Measurements from ENCODE around the gene CLSTN1. TPM values are rescaled to one million over a fixed set of nuclear protein-coding genes. Genes with fewer than 3 reads are reported as not detected.
"Not testable (repeated sequence)": the region's sequence is repeated elsewhere in the genome, so short reads cannot be mapped to it uniquely, and the experiment has no call there.

Gene CLSTN1
- total RNA-seq, 1 donor from 2014 or later = 126 TPM

DNA sequence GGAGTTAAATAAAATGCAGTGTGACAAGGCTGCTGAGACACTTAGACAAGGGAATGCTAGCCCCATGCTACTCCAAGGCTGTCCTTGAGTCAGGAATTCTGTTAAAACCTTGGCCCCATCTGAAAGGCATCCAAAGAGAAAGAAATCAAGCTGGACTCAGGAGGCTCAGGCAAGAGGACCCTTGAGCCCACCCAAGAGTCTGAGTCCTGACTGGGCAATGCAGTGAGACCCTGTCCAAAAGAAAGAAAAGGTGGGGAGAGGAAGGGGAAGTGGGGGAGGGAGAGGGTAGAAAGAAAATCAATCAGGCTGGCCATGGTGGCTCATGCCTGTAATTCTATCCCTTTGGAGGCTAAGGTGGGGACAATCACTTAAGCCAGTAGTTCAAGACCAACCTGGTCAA lies 26.7 kb downstream of the CLSTN1 start:
- Mint-ChIP-seq H3K27me3 (ENCODE audit: low read depth) (no peaks in the 10 kb centered on the region), H3K9me3 (ENCODE audit: low read depth) (no peaks in the 10 kb centered on the region), H3K27ac (ENCODE audit: unreplicated experiment) (no peak overlapping the region), H3K4me1 (ENCODE audit: low read depth) (peaks cover 46% of the 10 kb centered on the region), H3K36me3 (ENCODE audit: low read depth) (no peaks in the 10 kb centered on the region), H3K4me3 (ENCODE audit: unreplicated experiment) (no peak overlapping the region)
- TF ChIP-seq, protein P1, sequence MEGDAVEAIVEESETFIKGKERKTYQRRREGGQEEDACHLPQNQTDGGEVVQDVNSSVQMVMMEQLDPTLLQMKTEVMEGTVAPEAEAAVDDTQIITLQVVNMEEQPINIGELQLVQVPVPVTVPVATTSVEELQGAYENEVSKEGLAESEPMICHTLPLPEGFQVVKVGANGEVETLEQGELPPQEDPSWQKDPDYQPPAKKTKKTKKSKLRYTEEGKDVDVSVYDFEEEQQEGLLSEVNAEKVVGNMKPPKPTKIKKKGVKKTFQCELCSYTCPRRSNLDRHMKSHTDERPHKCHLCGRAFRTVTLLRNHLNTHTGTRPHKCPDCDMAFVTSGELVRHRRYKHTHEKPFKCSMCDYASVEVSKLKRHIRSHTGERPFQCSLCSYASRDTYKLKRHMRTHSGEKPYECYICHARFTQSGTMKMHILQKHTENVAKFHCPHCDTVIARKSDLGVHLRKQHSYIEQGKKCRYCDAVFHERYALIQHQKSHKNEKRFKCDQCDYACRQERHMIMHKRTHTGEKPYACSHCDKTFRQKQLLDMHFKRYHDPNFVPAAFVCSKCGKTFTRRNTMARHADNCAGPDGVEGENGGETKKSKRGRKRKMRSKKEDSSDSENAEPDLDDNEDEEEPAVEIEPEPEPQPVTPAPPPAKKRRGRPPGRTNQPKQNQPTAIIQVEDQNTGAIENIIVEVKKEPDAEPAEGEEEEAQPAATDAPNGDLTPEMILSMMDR (IDR thresholded peaks at IDR 0.05) = no peak
- no peak for DNase-seq (ENCODE audit: low spot score)

DNA sequence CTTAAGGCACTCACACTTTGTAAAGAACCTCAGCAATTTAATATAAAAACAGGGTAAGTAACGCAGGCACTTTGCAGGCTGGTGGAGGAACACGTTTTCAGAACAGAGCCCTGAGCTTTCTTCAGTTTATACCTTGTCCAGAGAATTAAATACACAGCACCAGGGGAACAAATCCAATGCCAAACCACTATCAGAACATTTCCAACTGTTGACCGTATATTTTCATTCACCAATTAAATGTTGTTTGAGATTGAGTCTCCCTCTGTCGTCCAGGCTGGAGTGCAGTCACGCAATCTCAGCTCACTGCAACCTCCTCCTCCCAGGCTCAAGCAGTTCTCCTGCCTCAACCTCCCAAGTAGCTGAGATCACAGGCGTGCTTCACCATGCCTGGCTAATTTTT lies 29.7 kb downstream of the CLSTN1 start:
- TF ChIP-seq, protein P1 (IDR thresholded peaks at IDR 0.05) = no peak
- no peaks in the 10 kb centered on the region for H3K27me3 Mint-ChIP-seq (ENCODE audit: low read depth)
- H3K27ac Mint-ChIP-seq (ENCODE audit: unreplicated experiment) = no peak overlapping the region
- no peaks in the 10 kb centered on the region for H3K36me3 Mint-ChIP-seq (ENCODE audit: low read depth)
- H3K9me3 Mint-ChIP-seq (ENCODE audit: low read depth) = no peaks in the 10 kb centered on the region
- H3K4me3 Mint-ChIP-seq (ENCODE audit: unreplicated experiment) = no peak overlapping the region
- no peak for DNase-seq (ENCODE audit: low spot score)
- H3K4me1 Mint-ChIP-seq (ENCODE audit: low read depth) = peaks cover 48% of the 10 kb centered on the region

DNA sequence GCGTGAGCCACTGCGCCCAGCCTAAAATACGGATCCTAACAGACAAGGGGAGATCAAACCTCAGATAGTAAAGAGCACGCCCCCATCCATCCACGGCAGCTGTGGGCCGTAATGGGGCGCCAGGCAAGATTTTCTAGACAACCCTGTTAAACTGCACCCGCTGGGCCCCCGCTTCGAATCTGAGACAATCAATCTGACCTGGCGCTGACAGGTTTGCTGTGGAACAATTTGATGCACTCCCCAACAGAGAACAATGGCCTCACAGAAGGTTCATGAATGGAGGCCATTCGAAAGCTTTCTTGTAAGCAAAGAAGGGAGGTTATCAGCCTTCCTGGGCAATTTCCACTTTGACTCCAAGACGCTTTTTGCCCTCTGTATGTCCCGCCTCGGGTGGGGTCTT lies 30.5 kb downstream of the CLSTN1 start:
- Mint-ChIP-seq H3K9me3 (ENCODE audit: low read depth) (no peaks in the 10 kb centered on the region), H3K4me1 (ENCODE audit: low read depth) (peaks cover 43% of the 10 kb centered on the region), H3K27ac (ENCODE audit: unreplicated experiment) (no peak overlapping the region), H3K36me3 (ENCODE audit: low read depth) (no peaks in the 10 kb centered on the region), H3K27me3 (ENCODE audit: low read depth) (no peaks in the 10 kb centered on the region), H3K4me3 (ENCODE audit: unreplicated experiment) (no peak overlapping the region)
- DNase-seq (ENCODE audit: low spot score) = peak; percentile 44
- TF ChIP-seq, protein P1 (IDR thresholded peaks at IDR 0.05) = no peak

DNA sequence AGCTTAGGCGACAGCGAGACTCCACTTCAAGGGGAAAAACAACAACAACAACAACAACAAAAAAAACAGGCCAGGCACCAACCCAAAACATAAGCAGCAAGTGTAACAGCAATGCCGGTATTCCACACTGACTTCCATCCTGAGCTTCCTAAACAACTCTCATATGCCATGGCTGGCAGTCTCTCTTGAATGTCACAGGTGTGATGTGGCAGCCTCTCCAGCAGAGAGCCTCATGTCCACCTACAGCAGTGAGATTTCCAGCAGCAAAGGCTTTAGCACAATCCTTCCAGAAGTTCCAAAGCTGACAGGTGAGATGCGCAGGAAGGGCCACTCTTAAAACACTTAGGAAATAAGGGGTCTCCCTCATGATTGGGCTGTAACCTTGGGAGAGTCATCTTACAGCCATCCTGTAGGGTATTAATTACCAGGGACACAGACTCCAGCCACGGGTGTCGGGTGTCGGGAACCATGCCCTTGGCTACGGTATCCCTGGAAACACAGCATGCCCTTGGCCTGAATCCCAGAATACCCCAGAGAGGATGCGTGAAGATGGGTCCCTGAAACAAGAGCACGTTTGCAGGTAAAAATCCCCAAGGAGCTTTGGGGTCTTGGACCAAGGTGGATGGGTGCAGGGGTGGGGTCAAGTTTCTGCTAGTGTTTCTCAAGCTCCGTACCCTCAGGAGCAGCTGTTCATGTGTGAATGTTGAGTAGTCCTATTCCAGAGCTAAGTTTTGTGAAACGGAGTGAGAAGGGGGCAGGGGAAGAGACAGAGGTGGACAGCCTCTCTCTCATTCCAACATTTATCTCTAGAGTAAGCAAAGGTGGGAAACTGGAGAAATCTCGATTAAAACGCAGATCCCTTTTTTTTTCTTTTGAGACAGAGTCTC lies 31.4 kb downstream of the CLSTN1 start:
- no peak overlapping the region for H3K27ac Mint-ChIP-seq (ENCODE audit: unreplicated experiment)
- no peak overlapping the region for H3K4me3 Mint-ChIP-seq (ENCODE audit: unreplicated experiment)
- H3K9me3 Mint-ChIP-seq (ENCODE audit: low read depth) = no peaks in the 10 kb centered on the region
- DNase-seq (ENCODE audit: low spot score) = no peak
- peaks cover 37% of the 10 kb centered on the region for H3K4me1 Mint-ChIP-seq (ENCODE audit: low read depth)
- TF ChIP-seq, protein P1 (IDR thresholded peaks at IDR 0.05) = peak; percentile 31
- H3K36me3 Mint-ChIP-seq (ENCODE audit: low read depth) = no peaks in the 10 kb centered on the region
- no peaks in the 10 kb centered on the region for H3K27me3 Mint-ChIP-seq (ENCODE audit: low read depth)

DNA sequence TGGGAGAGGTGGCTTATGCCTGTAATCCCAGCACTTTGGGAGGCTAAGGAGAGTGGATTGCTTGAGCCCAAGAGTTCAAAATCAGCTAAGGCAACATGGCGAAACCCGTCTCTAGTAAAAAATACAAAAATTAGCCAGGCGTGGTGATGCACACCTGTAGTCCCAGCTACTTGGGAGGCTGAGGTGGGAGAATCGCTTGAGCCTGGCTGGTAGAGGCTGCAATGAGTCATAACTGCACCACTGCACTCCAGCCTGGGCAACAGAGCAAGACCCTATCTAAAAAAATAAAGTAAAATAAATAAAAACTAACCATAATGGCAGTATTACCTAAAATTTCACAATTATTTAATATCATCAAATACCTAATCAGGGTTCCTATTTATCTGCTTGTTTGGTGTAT lies 34.1 kb downstream of the CLSTN1 start:
- H3K27ac Mint-ChIP-seq (ENCODE audit: unreplicated experiment); H3K36me3 Mint-ChIP-seq (ENCODE audit: low read depth); DNase-seq (ENCODE audit: low spot score); H3K27me3 Mint-ChIP-seq (ENCODE audit: low read depth); H3K9me3 Mint-ChIP-seq (ENCODE audit: low read depth); H3K4me3 Mint-ChIP-seq (ENCODE audit: unreplicated experiment): not testable (repeated sequence)
- H3K4me1 Mint-ChIP-seq (ENCODE audit: low read depth) = peaks cover 26% of the 10 kb centered on the region

DNA sequence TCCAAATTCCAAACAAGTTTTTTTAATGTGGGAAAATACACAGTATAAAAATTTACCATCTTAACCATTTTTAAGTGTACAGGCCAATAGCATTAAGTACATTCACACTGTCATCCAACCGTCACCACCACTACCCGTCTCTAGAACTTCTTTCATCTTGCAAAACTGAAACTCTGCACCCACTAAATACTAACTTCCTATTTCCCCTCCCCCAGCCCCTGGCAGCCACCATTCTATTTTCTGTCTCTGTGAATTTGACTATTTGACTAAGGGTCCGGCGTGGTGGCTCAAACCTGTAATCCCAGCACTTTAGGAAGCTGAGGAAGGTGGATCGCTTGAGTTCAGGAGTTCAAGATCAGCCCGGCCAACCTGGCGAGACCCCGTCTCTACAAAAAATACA lies 36.1 kb downstream of the CLSTN1 start:
- Mint-ChIP-seq H3K4me1 (ENCODE audit: low read depth) (peaks cover 19% of the 10 kb centered on the region), H3K9me3 (ENCODE audit: low read depth) (no peaks in the 10 kb centered on the region), H3K27me3 (ENCODE audit: low read depth) (no peaks in the 10 kb centered on the region), H3K4me3 (ENCODE audit: unreplicated experiment) (no peak overlapping the region), H3K36me3 (ENCODE audit: low read depth) (no peaks in the 10 kb centered on the region), H3K27ac (ENCODE audit: unreplicated experiment) (no peak overlapping the region)
- DNase-seq (ENCODE audit: low spot score) = no peak
- TF ChIP-seq, protein P1 (IDR thresholded peaks at IDR 0.05) = no peak

Data from chondrocyte (in vitro differentiated cells).